Testis (tissue), 2 donors: ENCODE measurements around the gene PHLDA3.

Experiments
- CTCF ChIP-seq, 3 experiments: fragments of 450-650 bp in 2 of 3; fragments of 200-600 bp in 1 of 3; sonication (generic) in 1 of 3; IDR thresholded peaks; one replicate each; pipeline ENCODE4 v1.5.1; 2016 to 2019; ENCODE audit warnings: antibody characterized with exemption in 3 of 3, mild to moderate bottlenecking in 2 of 3, moderate library complexity in 1 of 3
- POLR2A ChIP-seq: fragments of 450-650 bp; IDR thresholded peaks from one replicate; pipeline ENCODE4 v1.6.1; 2017; ENCODE audit warnings: antibody characterized with exemption, mild to moderate bottlenecking, moderate library complexity

DNA sequence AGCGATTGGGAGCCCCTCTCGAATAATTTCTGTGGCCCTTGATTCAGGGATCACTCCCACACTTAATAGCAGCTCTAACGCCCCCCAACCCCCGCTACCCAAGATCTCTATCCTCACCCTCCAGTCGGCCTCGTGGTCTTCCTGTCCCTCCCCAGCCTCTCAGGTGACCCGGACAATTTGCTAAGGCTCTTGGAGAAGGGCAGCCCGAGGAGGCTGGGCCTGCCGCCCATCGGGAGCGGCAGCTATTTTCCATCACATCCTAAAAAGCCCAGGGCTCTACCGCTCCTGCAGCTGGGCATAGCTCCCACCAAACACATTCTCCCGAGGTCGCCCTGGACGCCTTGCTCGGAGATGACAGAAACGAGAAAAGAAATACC lies 12.0 kb upstream of the PHLDA3 start:
- no peak for TF ChIP-seq CTCF (IDR thresholded peaks at IDR 0.05)
- TF ChIP-seq POLR2A, result no peak
